ENCODE measurements around the gene HOXB8.

Gene HOXB8

DNA sequence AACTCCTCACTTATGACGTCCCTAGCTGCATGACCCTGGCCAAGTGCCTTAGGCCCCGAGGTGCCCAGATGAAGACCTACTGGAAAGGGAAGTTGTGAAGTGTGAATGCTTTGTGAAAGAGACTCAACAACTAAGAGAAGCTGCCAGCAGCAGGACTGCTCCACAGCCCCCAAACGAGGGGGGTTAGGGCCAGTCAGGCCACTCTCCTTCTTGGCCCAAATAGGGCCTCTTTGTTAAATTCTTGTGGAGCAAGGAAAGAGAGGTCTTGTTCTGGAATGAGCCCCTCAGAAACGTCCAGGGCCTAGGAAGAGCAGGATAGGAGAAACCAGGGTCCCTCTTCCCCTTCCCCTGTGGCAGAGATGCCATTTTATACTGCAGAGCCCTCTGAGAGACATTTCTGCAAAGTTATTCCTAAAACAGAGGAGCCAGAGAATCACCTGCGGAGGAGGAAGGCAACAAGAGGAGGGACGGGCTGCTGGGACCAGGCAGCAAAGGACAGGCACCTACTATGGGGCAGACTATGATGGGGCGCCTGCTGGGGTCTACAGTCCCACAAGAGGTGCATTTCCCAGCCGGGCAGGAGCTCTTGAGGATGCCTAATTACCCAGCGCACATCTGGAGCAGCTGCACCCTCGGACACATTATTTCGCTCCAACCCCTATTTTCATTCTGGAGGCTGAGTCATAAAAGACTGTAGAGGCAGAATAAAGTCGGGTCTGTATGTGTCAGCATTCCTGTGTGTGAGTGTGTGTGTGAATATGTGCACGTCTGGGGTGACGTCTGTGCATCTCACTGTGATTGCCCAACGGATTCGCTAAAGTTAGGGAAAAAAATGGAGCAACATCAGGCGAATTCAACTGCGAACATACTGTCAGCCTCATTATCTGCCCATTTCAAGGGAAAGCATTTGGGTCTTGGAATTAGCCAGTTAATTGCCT is 22.5 kb upstream of the HOXB8 start:
- H3K9me3 ChIP-seq (ENCODE audit: control insufficient read depth in 2 of 2, low read length in 2 of 2): no peaks in the 10 kb centered on the region
- H3K4me1 ChIP-seq (ENCODE audit: control insufficient read depth in 2 of 2, insufficient read depth in 2 of 2, low read length in 2 of 2): peaks cover 44 to 74% of the 10 kb centered on the region in 2 donors
- H3K4me3 ChIP-seq (ENCODE audit: low read length in 2 of 2): peak overlapping the region; percentile 63 to 74
- peaks cover 8 to 36% of the 10 kb centered on the region in 2 donors for H3K27me3 ChIP-seq (ENCODE audit: control insufficient read depth in 2 of 2, insufficient read depth in 2 of 2, low read length in 2 of 2)
- H3K9ac ChIP-seq (ENCODE audit: low read depth in 1 of 2, low read length in 2 of 2): peak overlapping the region; percentile 61 to 86
- H3K36me3 ChIP-seq (ENCODE audit: control insufficient read depth in 2 of 2, insufficient read depth in 2 of 2, low read length in 2 of 2): peaks cover 2 to 7% of the 10 kb centered on the region in 2 donors
- H3K27ac ChIP-seq (ENCODE audit: low read depth in 2 of 2, low read length in 2 of 2): peak overlapping the region; percentile 69 to 89

DNA sequence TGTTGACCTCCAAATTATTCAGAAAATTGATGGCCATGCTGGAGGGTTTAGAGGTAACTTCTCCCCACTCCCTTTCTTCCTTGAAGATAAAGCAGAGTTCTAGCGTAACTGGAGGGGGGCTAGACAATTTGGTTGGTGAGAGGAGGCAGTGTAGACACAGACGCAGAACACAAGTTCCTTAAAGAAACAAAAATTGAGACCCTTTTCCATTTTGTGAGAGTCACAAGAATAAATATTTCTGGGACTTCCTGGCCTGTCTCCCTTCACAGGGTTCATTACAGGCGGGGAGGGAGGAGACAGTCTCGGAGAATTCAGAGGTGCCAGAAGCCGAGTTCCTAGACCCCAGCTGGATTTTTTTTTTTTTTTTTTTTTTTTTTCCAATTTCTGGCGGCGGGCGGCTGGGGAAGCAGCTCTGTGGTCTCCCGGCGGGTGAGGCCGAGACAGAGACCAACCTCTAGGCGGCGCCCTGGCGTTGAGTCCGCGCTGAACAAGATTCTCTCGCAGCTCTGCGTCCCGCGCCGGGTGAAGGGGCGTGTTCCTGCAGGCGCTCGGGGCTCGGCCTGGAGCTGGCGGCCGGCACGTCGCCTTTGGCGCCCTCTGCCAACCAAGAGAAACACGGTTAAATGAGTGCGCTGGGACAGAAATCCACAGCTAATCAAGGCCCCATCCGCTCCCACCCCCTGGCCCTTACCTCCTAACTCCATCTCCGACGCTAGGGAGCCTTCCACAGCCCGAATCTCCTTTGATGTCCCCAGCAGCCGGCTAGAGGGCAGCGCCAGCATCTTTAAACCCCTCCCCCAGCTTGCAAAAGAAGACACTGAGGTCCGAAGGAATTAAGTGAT is 21.3 kb upstream of the HOXB8 start:
- Histone ChIP-seq H3K36me3 (ENCODE audit: control insufficient read depth in 2 of 2, insufficient read depth in 2 of 2, low read length in 2 of 2) (peaks cover 2 to 7% of the 10 kb centered on the region in 2 donors), H3K4me3 (ENCODE audit: low read length in 2 of 2) (peak overlapping the region; percentile 63 to 74), H3K27me3 (ENCODE audit: control insufficient read depth in 2 of 2, insufficient read depth in 2 of 2, low read length in 2 of 2) (peaks cover 7 to 37% of the 10 kb centered on the region in 2 donors), H3K27ac (ENCODE audit: low read depth in 2 of 2, low read length in 2 of 2) (peak overlapping the region; percentile 89), H3K9me3 (ENCODE audit: control insufficient read depth in 2 of 2, low read length in 2 of 2) (no peaks in the 10 kb centered on the region), H3K4me1 (ENCODE audit: control insufficient read depth in 2 of 2, insufficient read depth in 2 of 2, low read length in 2 of 2) (peaks cover 53 to 77% of the 10 kb centered on the region in 2 donors), H3K9ac (ENCODE audit: low read depth in 1 of 2, low read length in 2 of 2) (peak overlapping the region; percentile 44 to 86)

DNA sequence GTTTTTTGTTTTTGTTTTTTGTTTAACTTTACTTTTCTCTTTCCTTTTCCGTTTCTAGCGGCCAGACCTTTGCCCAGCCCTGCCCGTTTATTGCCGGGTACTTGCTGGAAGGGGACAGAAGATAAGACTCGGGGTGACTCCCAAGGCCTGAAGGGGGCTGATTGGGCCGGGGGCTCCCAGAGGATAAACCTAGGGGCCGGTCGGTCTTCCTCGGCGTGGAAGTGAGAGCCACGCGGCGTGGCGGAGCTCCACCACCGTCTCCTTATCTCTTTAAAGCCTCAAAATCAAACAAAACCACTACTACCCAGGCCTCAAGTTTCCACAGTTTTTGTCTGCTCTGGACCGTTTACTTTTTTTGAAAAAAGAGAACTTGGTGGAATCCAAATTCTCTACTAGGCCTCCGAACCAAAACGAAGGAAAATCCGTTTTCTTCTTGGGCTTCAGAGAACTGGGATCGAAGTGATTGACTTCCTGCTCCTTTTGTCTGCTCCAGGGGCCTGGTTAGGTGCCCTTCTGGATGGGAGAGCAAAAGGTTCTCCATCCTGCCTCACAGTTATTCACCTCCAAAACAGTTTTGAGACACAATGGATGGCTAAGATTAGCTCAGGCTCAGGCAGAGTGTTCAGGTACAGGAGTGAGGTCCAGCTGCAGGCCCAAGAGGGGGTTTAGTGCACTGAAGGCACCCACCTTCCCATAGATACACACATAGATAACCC is 19.6 kb upstream of the HOXB8 start:
- Histone ChIP-seq H3K4me1 (ENCODE audit: control insufficient read depth in 2 of 2, insufficient read depth in 2 of 2, low read length in 2 of 2) (peaks cover 51 to 76% of the 10 kb centered on the region in 2 donors), H3K27me3 (ENCODE audit: control insufficient read depth in 2 of 2, insufficient read depth in 2 of 2, low read length in 2 of 2) (peaks cover 11 to 45% of the 10 kb centered on the region in 2 donors), H3K4me3 (ENCODE audit: low read length in 2 of 2) (peak overlapping the region in 1 of 2 donors; percentile 64)

DNA sequence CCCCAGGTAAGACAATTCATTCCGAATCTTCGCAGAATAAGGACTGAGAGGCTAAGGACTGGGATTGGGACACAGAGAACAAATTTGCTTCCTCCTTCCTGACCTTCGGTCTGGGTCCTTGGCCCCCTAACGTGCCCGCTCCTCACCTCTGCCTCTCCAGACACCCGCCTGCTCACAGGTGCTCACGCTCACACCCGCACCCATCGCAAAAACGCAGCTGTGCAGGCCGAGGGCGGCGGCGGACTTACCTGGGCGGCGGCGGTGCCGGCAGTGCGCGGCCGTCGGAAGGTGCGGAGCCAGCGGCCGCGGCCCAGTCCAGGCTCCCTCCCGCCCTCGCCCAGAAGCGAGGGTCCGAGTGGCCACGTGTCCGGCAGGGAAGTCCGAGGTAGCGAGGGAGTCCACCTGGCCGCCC is 18.2 kb upstream of the HOXB8 start:
- peak overlapping the region; percentile 64 to 70 for H3K4me3 ChIP-seq (ENCODE audit: low read length in 2 of 2)
- peaks cover 54 to 79% of the 10 kb centered on the region in 2 donors for H3K4me1 ChIP-seq (ENCODE audit: control insufficient read depth in 2 of 2, insufficient read depth in 2 of 2, low read length in 2 of 2)
- peak overlapping the region; percentile 84 to 86 for H3K9ac ChIP-seq (ENCODE audit: low read depth in 1 of 2, low read length in 2 of 2)
- peaks cover 16 to 50% of the 10 kb centered on the region in 2 donors for H3K27me3 ChIP-seq (ENCODE audit: control insufficient read depth in 2 of 2, insufficient read depth in 2 of 2, low read length in 2 of 2)
- no peaks in the 10 kb centered on the region for H3K9me3 ChIP-seq (ENCODE audit: control insufficient read depth in 2 of 2, low read length in 2 of 2)
- peak overlapping the region; percentile 89 for H3K27ac ChIP-seq (ENCODE audit: low read depth in 2 of 2, low read length in 2 of 2)
- H3K36me3 ChIP-seq (ENCODE audit: control insufficient read depth in 2 of 2, insufficient read depth in 2 of 2, low read length in 2 of 2): peaks cover 2 to 7% of the 10 kb centered on the region in 2 donors

More for the DNA sequence above, 19.6 kb upstream of the HOXB8 start:
- Histone ChIP-seq H3K9ac (ENCODE audit: low read depth in 1 of 2, low read length in 2 of 2) (peak overlapping the region; percentile 58 to 86), H3K27ac (ENCODE audit: low read depth in 2 of 2, low read length in 2 of 2) (peak overlapping the region; percentile 89), H3K36me3 (ENCODE audit: control insufficient read depth in 2 of 2, insufficient read depth in 2 of 2, low read length in 2 of 2) (peaks cover 2 to 7% of the 10 kb centered on the region in 2 donors), H3K9me3 (ENCODE audit: control insufficient read depth in 2 of 2, low read length in 2 of 2) (no peaks in the 10 kb centered on the region)

DNA sequence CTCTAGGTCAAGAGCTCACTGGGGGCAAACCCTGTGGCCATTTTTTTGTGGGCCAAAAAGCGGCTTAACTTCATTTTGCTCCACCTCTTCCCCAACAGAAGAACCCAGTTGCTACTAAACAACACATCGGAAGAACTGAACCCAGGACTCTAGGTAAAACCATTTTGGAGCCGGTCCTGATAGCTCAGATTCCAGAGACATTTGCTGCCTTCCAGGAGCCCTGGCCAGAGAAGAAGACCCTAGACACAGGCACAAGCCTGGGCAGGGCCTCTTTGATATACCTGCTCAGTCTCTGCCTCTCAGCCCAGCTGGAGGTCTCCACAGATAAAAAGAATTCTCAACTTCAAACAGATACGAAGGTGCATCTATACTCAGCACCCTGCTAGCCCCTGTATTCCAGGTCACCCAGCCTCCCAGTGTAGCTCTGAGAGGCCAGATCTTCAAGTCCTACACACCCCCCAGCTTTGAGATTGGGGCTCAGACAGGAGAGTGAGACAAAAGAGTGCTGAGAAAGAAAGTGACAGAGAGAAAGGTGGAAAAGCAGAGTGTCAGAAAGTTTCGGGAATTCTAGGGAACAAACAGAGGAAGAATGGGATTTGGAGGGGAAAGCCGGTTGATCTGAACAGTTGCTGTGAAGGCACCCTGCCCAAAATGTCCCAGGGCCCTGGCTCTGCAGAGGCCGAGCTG is 17.6 kb upstream of the HOXB8 start:
- Histone ChIP-seq H3K27ac (ENCODE audit: low read depth in 2 of 2, low read length in 2 of 2) (peak overlapping the region; percentile 89), H3K27me3 (ENCODE audit: control insufficient read depth in 2 of 2, insufficient read depth in 2 of 2, low read length in 2 of 2) (peaks cover 20 to 51% of the 10 kb centered on the region in 2 donors), H3K4me3 (ENCODE audit: low read length in 2 of 2) (peak overlapping the region; percentile 64 to 70), H3K9me3 (ENCODE audit: control insufficient read depth in 2 of 2, low read length in 2 of 2) (no peaks in the 10 kb centered on the region), H3K9ac (ENCODE audit: low read depth in 1 of 2, low read length in 2 of 2) (peak overlapping the region; percentile 84 to 86), H3K4me1 (ENCODE audit: control insufficient read depth in 2 of 2, insufficient read depth in 2 of 2, low read length in 2 of 2) (peaks cover 58 to 81% of the 10 kb centered on the region in 2 donors), H3K36me3 (ENCODE audit: control insufficient read depth in 2 of 2, insufficient read depth in 2 of 2, low read length in 2 of 2) (peaks cover 2 to 7% of the 10 kb centered on the region in 2 donors)

DNA sequence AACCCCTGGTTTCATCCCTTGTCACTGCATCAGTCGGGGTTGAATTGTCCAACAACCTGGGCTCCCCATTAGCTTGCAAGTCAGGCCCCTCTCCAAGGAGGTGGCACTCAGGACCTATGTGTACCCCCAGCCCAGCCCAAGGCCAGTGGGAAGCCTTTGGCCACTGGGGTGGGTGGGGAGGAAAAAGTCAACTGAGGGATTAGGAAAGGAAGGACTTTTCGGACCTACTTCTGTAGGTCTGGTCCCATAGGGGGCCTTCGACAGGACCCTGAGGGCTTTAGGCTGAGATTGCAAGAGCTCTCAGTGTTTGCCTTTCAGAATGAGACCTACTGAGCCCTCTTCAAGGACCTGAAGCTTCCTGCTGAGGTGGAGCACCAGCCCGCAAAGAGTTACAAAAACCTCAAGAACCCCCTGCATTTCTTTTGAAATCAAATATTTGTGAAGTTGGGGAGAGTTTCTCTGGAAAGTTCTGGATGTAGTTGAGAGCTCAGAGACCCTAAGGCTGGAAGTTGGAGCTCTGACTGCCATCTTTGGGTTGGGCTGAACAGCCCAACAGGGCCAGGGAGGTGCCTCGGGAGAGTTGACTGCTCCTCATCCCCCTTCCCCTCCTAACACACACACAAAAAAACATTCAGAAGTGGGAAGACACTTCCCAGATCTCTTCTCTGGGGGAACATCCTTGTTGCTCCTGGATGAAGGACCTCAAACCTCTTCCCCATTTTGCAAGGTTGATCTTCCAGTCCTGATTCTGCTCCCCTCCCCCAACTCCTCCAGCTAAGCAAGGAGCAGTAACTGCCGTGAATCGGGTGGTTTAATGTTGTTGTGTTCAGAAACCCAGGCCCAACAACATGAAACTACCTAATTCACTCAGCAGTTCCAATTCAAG is 16.8 kb upstream of the HOXB8 start:
- H3K27me3 ChIP-seq (ENCODE audit: control insufficient read depth in 2 of 2, insufficient read depth in 2 of 2, low read length in 2 of 2): peaks cover 27 to 48% of the 10 kb centered on the region in 2 donors
- peak overlapping the region; percentile 84 to 86 for H3K9ac ChIP-seq (ENCODE audit: low read depth in 1 of 2, low read length in 2 of 2)
- H3K4me1 ChIP-seq (ENCODE audit: control insufficient read depth in 2 of 2, insufficient read depth in 2 of 2, low read length in 2 of 2): peaks cover 57 to 81% of the 10 kb centered on the region in 2 donors
- no peaks in the 10 kb centered on the region for H3K9me3 ChIP-seq (ENCODE audit: control insufficient read depth in 2 of 2, low read length in 2 of 2)
- peak overlapping the region; percentile 89 for H3K27ac ChIP-seq (ENCODE audit: low read depth in 2 of 2, low read length in 2 of 2)
- H3K4me3 ChIP-seq (ENCODE audit: low read length in 2 of 2): peak overlapping the region; percentile 64 to 70
- H3K36me3 ChIP-seq (ENCODE audit: control insufficient read depth in 2 of 2, insufficient read depth in 2 of 2, low read length in 2 of 2): peaks cover 2 to 7% of the 10 kb centered on the region in 2 donors

DNA sequence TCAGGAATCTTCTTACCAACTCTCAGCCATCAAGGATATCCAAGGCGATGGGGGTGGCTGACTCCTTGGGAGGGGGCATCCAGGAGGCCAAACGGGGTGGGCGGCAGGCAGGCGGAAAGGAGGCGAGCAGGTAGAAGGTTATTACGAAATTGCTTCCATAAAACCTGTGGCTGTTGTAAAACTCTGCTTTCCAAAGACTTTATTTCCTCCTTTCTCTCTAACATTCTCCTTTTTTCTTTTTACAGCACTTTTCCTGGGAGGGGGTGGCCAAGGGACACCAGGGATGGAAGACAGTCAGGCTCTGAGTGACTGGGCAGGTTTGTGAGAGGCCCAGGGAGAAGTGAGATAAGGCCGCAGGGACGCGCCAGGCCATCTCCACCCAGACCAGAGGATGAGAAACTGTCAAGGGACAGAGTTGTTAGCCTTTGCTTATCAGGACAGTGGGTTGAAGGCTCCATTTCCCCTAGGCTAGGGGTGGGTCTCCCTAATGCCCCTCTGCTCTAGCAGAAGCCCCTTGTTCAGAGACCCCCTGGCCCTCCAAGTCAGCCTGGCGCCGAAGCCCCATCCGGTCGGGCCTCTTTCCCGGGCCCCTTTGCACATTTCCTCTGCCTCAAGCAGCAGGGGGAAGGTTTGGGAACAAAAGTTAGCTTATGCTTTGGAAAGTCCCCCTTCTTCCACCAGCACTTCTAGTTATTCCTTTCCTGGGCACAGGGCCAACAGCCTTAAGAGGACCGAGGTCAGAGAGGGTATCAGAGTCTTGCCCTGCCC is 16.0 kb upstream of the HOXB8 start:
- Histone ChIP-seq H3K4me3 (ENCODE audit: low read length in 2 of 2) (peak overlapping the region; percentile 70 to 71), H3K27ac (ENCODE audit: low read depth in 2 of 2, low read length in 2 of 2) (peak overlapping the region; percentile 89), H3K36me3 (ENCODE audit: control insufficient read depth in 2 of 2, insufficient read depth in 2 of 2, low read length in 2 of 2) (peaks cover 2 to 6% of the 10 kb centered on the region in 2 donors), H3K4me1 (ENCODE audit: control insufficient read depth in 2 of 2, insufficient read depth in 2 of 2, low read length in 2 of 2) (peaks cover 52 to 78% of the 10 kb centered on the region in 2 donors), H3K9me3 (ENCODE audit: control insufficient read depth in 2 of 2, low read length in 2 of 2) (no peaks in the 10 kb centered on the region), H3K27me3 (ENCODE audit: control insufficient read depth in 2 of 2, insufficient read depth in 2 of 2, low read length in 2 of 2) (peaks cover 26 to 44% of the 10 kb centered on the region in 2 donors), H3K9ac (ENCODE audit: low read depth in 1 of 2, low read length in 2 of 2) (peak overlapping the region; percentile 84 to 86)

All from mucosa of rectum (tissue), 2 donors.